Bladder microvascular endothelial cell (primary cell): ENCODE measurements around the gene CAPN15. TPM values are rescaled to one million over a fixed set of nuclear protein-coding genes. Genes with fewer than 3 reads are reported as not detected.

Experiments
- total RNA-seq: library from RNA; depleted of rRNA; stranded (reverse); fragments of >200 nt; gene quantifications from 2 replicates; pipeline ENCODE4 v1.2.3, GENCODE V29; 2014

The CAPN15 gene
- total RNA-seq: 20.6 and 36.8 TPM in 2 replicates

DNA sequence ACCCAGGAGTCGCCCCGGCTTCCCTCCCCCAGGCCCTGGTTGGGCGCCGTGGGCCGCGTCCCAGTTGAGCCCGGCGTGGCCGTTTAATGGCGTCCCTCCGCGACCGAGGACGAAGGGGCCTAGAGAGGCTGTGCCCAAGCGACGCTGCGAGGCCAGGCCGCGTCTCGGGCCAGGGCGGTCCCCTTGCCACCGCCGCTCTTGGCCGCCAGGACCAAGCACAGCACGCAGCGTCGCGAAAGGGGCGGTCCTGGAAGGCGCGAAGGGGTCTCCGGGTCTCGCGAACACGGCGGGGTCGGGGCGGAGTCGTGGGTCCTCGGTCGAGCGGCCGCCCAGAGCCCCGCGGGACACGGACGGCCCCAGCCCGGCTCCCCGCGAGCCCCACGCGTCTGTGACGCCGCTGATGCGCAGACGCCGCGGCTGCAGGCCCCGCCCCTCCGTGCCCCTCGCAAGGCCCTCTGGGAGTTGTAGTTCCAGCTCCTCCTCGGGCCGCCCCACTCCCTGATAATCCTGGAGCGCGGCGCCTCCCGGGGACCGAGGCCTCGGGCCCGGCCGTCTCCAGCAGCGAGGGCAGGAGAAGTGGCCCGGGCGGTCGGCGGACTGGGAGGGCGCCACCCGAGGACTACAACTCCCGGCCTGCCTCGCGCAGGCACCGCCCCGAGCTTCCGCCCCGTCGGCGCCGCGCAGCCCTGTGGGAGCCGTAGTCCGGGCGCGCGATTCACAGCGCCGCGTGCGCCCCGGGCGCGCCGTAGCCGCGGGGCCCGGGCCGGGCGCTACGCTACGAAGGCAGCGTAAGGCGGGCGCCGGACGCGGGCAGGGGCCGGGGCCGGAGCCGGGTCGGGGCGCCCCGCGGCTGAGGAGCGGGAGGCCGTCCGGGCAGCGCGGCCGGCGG lies at the start of gene CAPN15:
Gene CAPN15 (plus strand): TSS at position 698 of the 889 bp plus-strand sequence. CDS start 19,127 bp downstream, outside the sequence.

DNA sequence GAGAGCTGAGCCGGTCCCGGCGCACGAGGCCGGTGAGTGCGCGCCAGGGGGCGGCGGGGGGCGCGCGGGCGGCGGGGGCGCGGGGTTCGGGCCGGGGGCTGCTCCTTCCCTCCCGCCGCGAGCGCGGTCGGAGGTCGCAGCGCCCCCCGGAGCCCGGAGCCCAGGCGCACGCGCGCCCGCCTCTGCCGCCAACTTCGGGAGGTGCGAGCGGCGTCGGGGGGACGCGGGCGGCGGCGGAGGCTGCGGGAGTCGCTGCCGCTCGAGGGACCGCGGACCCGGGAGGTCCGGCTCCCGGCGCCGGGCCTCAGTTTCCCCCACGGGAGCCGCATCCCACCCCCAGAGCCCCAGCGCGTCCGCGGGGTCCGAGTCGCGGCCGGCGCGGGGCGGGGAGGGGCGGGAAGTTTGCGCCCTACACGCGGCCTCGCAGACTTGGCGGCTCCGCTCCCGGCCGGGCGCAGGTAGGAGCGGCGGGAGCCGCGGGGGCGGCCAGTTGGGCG lies 32.7 kb downstream of the CAPN15 start, which contains the start of gene PRR35:
Gene PRR35 (plus strand): TSS at position 191 of the 497 bp plus-strand sequence. CDS start 2,901 bp downstream, outside the sequence.

DNA sequence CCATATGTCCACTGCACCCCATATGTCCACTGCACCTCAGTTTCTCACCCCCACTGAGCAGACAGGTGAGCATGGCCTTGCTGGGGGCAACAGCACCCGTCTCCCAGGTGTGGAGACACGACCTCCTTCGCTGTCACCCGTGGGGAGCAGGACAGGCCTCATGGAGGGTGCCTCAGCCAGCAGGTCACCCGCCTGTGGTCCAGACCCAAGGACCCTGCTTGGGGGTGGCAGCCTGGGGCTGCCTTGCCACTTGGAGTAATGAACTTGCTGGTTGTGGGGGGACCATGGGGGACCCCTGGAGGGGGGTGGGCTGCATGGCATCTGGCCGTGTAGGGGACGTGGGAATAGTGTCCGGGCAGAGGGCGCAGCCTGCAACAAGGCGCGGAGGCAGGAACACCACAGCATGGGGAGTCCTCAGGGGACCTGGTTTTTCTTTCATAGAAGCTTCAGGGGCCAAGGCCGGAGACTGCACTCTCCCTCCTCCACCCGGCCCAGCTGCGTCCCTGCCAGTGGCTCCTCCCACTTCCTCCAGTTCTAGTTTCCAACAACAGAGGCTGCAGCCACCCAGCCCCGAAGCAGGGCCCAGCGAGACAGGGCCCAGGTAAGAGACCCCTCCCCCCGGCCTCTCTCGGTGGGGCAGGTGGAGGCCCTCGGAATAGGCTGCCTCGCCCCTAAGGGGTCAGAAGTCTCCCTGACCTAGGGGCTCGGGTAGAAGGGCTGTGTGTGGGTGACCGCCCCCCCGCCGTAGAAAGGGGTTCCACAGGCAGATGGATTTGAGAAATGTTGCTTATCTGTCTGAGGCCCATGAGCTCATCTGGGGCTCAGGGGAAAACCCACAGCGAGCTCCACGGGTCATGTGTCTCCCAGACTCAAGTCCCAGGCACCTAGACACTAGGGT lies 39.2 kb downstream of the CAPN15 start, which contains the start of gene NHLRC4:
Gene NHLRC4 (plus strand): TSS at position 531 of the 898 bp plus-strand sequence. CDS start 1,043 bp downstream, outside the sequence.

DNA sequence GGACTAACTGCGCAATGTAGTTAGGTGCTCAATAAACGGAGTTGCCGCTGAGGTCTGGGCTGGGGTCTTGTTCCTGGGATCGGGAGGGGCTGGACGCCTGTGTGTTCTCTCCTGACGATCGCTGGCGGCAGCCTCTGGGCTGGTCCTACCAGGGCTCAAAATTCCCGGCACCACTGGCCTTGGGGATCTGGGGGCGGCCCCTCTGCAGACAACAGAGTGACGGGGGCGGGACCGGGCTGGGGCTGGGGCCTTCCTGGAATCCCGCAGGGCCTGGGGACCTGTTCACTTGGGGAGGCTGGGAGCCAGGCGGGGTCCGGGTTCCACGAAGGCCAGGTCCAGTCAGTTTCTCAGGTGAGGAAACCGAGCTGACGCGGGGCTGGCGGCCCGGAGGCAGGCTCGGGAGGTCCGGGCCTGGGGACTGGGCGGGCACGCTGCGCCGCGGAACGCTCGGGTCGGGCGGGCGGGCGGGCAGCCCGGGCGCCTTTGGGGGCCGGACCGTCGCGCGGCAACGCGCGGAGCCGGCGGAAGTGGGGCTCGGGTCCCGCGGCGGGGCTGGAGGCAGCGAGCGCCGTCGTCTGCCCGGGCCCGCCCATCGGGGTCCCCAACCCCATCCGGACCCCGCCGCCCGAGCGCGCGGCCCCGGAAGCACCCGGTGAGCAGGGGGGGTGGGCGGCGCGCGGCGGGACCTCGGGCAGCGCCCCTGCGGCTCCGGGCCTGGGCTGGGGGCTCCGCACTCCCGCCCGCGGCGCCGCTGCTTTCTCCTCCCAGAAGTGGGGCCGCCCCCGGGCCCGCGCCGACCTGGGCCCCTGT lies 42.1 kb downstream of the CAPN15 start, which contains the start of gene PIGQ:
Gene PIGQ (plus strand): TSS at position 524 of the 810 bp plus-strand sequence. CDS start 4,107 bp downstream, outside the sequence.

DNA sequence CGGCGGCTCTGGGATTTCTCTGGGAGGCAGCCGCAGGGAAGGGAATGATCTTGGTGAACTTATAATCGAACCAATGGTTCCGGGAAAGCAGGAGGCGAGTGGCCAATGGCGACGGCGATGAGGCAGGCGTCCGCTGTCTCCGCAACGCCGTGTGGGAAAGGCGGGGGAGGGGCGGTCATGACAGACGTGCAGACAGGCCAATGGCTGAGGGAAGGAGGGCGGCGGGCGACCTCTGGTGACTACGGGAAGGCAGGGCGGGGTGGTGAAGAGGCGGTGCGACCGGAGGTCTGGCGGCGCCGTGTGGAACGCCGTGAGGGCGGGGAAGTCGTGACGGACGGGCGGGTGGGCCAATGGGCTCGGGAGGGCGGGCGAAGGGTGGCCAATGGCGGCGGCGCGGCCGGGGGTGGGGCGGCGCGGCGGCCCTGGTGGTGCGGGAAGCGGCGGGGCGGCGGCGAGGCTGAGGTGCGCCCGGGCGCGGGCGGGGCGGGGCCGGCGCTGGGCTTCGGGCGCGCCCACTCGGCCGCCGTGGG lies 62.2 kb downstream of the CAPN15 start, which contains the start of gene RAB40C:
Gene RAB40C (plus strand): TSS at position 409 of the 530 bp plus-strand sequence. CDS start 226 bp downstream, outside the sequence.

Other genes starting within 250 kb of the CAPN15 start
- 0.13 TPM in 1 of 2 replicates, not detected in the other for gene ARHGDIG, start 247.1 kb upstream of the CAPN15 start, total RNA-seq
- not detected in 2 replicates for gene PDIA2, start 244.5 kb upstream of the CAPN15 start, total RNA-seq
- 16.4 and 27.1 TPM in 2 replicates for gene AXIN1, start 175.0 kb upstream of the CAPN15 start, total RNA-seq
- 61.0 and 77.7 TPM in 2 replicates for gene MRPL28, start 157.2 kb upstream of the CAPN15 start, total RNA-seq
- 82.7 and 108 TPM in 2 replicates for gene PGAP6, start 145.7 kb upstream of the CAPN15 start, total RNA-seq
- gene NME4, start 130.5 kb upstream of the CAPN15 start, total RNA-seq: 44.0 and 53.7 TPM in 2 replicates
- gene DECR2, start 125.8 kb upstream of the CAPN15 start, total RNA-seq: 14.2 and 19.1 TPM in 2 replicates
- gene RAB11FIP3, start 102.1 kb upstream of the CAPN15 start, total RNA-seq: 17.5 and 41.9 TPM in 2 replicates
- not detected in 2 replicates for gene PRR35, start 32.7 kb downstream of the CAPN15 start, total RNA-seq
- 0.88 and 1.3 TPM in 2 replicates for gene NHLRC4, start 39.3 kb downstream of the CAPN15 start, total RNA-seq
- 20.7 and 26.4 TPM in 2 replicates for gene PIGQ, start 42.3 kb downstream of the CAPN15 start, total RNA-seq
- 7.4 and 11.5 TPM in 2 replicates for gene RAB40C, start 62.4 kb downstream of the CAPN15 start, total RNA-seq
- 0.19 TPM in 1 of 2 replicates, not detected in the other for gene WFIKKN1, start 103.3 kb downstream of the CAPN15 start, total RNA-seq
- 43.6 and 69.1 TPM in 2 replicates for gene METTL26, start 108.6 kb downstream of the CAPN15 start, total RNA-seq
- 12.1 and 12.6 TPM in 2 replicates for gene MCRIP2, start 114.1 kb downstream of the CAPN15 start, total RNA-seq
- 5.7 and 10.0 TPM in 2 replicates for gene WDR90, start 121.7 kb downstream of the CAPN15 start, total RNA-seq
- gene RHOT2, start 140.4 kb downstream of the CAPN15 start, total RNA-seq: 23.2 and 38.9 TPM in 2 replicates
- 0.16 and 0.50 TPM in 2 replicates for gene RHBDL1, start 148.0 kb downstream of the CAPN15 start, total RNA-seq
- 111 TPM in 2 replicates for gene STUB1, start 152.7 kb downstream of the CAPN15 start, total RNA-seq
- gene JMJD8, start 156.6 kb downstream of the CAPN15 start, total RNA-seq: 23.0 and 31.2 TPM in 2 replicates
- gene WDR24, start 162.7 kb downstream of the CAPN15 start, total RNA-seq: 2.6 and 5.0 TPM in 2 replicates
- gene FBXL16, start 178.1 kb downstream of the CAPN15 start, total RNA-seq: under 0.01 and 0.13 TPM in 2 replicates
- 25.3 and 31.1 TPM in 2 replicates for gene METRN, start 187.4 kb downstream of the CAPN15 start, total RNA-seq
- 19.1 and 21.4 TPM in 2 replicates for gene ANTKMT, start 193.4 kb downstream of the CAPN15 start, total RNA-seq
- gene CCDC78, start 198.7 kb downstream of the CAPN15 start, total RNA-seq: 1.2 TPM in 1 of 2 replicates, not detected in the other
- gene HAGHL, start 199.4 kb downstream of the CAPN15 start, total RNA-seq: 2.9 and 8.2 TPM in 2 replicates
- gene CIAO3, start 213.3 kb downstream of the CAPN15 start, total RNA-seq: 30.4 and 38.2 TPM in 2 replicates
- not detected in 2 replicates for gene MSLN, start 233.0 kb downstream of the CAPN15 start, total RNA-seq